Astrocyte of the spinal cord (primary cell): Measurements from ENCODE around the gene CETP.
"Not testable (repeated sequence)": the region's sequence is repeated elsewhere in the genome, so short reads cannot be mapped to it uniquely, and the experiment has no call there.

Experiments
- DNase-seq: peaks from one replicate; pipeline ENCODE4 v3.0.0; 2011; ENCODE audit warnings: low read depth, low spot score
- H3K4me3 ChIP-seq: 2 replicates; pipeline ENCODE4 v1.5.1; 2011; ENCODE audit warnings: low read depth, mild to moderate bottlenecking, low read length, moderate library complexity
- in situ Hi-C: cut with HindIII; loops from 2 replicates; pipeline ENCODE4 v1.10.0; 2017; ENCODE audit warnings: low sequenced_read_pairs
- TF ChIP-seq, protein P1 (sequence below): IDR thresholded peaks from 2 replicates; pipeline ENCODE4 v1.5.1; 2012; ENCODE audit warnings: low read depth, mild to moderate bottlenecking, low read length, inconsistent platforms

The CETP gene

DNA sequence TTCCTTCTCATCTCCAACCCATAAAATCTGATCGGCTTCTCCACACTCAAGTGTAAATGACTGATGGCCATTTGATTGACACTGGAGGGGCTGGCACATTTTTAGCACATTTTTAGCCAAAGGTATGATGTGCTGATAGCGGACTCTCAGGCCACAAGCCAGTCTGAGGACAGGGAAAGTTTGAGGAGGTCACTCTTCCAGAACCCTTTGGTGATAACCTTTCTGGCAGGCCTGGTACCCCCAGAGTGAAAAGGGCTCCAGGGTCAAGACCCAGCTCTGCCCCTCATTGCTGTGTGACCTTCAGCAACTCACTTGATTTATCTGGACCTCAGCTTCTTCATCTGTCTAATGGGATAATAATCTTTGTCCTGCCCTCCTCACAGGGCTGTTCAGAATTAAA is 25.9 kb downstream of the CETP start:
- no peak overlapping the region for H3K4me3 ChIP-seq
- in situ Hi-C loops: no loop called here
- TF ChIP-seq, protein P1, sequence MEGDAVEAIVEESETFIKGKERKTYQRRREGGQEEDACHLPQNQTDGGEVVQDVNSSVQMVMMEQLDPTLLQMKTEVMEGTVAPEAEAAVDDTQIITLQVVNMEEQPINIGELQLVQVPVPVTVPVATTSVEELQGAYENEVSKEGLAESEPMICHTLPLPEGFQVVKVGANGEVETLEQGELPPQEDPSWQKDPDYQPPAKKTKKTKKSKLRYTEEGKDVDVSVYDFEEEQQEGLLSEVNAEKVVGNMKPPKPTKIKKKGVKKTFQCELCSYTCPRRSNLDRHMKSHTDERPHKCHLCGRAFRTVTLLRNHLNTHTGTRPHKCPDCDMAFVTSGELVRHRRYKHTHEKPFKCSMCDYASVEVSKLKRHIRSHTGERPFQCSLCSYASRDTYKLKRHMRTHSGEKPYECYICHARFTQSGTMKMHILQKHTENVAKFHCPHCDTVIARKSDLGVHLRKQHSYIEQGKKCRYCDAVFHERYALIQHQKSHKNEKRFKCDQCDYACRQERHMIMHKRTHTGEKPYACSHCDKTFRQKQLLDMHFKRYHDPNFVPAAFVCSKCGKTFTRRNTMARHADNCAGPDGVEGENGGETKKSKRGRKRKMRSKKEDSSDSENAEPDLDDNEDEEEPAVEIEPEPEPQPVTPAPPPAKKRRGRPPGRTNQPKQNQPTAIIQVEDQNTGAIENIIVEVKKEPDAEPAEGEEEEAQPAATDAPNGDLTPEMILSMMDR: no peak
- DNase-seq: no peak

DNA sequence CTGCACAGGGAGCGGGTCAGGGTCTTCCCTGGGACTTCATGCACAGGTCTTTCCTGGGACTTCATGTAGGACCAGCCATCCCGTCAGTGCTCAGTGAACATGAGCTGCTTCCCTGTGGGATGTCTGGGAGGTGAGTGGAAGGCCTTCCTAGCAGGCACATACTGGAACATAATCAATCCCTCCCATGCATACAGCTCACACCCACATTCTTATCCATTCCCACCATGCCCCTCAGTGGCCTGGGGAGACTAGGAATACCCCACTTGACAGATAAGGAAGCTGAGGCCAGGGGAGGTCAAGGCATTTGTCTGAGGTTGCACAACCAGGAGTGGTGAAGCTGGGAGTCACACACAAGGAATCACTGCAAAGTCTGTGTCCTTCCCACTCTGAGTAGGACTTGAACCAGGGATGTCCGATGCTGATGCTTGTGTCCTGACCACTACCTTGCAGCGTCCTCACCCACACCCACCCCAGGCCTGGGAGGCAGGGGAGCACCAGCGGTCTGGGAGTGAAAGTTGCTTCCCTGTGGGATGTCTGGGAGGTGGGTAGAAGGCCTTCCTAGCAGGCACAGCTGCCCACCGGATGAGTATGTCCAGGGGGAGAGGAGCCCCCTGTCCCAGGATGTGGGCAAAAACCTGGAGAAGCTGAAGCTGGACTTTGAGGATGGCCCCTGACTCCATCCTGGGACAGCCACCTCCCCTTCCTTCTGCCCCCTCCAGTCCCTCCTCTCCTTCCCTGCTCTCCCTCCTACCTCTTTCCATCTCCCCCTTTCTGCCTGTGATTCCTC is 26.6 kb downstream of the CETP start:
- H3K4me3 ChIP-seq: peak overlapping the region; percentile 81
- in situ Hi-C loops: no loop called here
- TF ChIP-seq, protein P1: no peak
- no peak for DNase-seq

DNA sequence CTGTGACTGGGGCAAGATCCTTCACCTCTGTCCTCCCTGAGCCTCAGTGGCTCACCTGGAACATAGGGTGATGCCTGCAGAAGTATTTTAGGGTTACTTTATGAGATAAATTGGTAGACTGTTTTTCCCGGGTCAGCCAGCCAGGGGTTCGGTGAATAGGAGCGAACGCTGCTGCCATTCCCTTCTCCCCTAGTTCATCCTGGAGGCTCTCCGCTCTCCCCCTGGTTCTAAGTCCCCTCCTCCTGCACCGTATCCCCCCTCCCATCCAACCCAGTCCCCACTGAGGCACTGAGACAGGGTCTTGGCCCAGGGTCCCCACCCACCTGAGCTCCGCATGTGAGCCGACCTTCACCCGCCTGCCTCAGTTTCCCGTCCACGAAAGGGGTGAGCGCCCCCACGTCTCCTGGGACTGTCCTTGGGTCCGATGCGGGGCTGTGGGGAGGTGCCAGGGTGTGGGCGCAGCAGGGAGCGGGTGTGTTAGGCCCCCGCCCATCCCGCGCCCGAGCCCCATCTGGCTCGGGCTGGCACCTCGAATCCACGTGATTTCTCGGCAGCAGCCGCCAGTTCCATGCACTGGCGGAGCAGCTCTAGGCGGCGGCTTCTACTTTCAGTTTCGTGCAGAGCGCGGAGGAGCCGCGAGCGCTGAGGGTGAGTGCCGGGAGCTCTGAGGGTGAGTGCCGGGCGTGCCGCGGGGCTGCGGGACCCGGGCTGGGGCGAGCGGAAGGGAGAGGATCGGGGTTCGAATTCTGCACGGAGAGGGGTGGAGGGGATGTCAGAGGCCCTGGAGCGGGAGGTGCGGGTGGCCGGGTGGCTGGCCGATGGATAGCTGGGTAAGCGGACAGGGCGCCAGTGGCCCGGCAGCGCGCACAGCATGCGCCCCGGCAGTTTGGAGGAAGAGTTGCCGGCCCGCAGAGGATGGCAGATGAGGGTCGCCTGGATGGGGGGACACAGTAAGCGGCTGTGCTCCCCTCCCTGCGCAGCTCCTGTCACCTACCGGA is 27.5 kb downstream of the CETP start, which contains the start of gene NLRC5:
Gene NLRC5 (plus strand): TSS at position 610 of the 998 bp plus-strand sequence. CDS start 31,156 bp downstream, outside the sequence.
- in situ Hi-C loops: no loop called here

DNA sequence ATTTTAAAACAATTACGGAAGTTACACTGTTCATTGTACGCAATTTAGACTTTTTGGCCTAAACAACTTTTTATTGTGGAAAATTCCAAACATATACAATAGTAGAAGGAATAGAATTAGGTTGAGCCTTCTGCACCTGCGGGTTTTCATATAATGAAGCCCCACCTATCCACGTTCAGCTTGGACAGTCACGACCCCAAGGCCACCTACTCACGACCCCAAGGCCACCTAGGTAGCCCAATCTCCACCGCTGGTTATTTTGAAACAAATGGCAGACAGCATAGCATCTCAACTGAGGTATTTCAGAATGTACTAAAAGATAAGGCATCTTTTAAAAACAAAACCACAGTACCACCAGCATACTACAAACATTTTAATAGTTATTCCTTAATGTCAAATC is 28.2 kb downstream of the CETP start:
- peak overlapping the region; percentile 81 for H3K4me3 ChIP-seq
- no peak for DNase-seq
- in situ Hi-C loops: no loop called here
- TF ChIP-seq, protein P1: no peak

More for the DNA sequence above, 27.5 kb downstream of the CETP start, which contains the start of gene NLRC5:
- peak within 1 kb of the TSS; percentile 81 for H3K4me3 ChIP-seq
- TF ChIP-seq, protein P1: no peak
- peak; percentile 84 for DNase-seq

DNA sequence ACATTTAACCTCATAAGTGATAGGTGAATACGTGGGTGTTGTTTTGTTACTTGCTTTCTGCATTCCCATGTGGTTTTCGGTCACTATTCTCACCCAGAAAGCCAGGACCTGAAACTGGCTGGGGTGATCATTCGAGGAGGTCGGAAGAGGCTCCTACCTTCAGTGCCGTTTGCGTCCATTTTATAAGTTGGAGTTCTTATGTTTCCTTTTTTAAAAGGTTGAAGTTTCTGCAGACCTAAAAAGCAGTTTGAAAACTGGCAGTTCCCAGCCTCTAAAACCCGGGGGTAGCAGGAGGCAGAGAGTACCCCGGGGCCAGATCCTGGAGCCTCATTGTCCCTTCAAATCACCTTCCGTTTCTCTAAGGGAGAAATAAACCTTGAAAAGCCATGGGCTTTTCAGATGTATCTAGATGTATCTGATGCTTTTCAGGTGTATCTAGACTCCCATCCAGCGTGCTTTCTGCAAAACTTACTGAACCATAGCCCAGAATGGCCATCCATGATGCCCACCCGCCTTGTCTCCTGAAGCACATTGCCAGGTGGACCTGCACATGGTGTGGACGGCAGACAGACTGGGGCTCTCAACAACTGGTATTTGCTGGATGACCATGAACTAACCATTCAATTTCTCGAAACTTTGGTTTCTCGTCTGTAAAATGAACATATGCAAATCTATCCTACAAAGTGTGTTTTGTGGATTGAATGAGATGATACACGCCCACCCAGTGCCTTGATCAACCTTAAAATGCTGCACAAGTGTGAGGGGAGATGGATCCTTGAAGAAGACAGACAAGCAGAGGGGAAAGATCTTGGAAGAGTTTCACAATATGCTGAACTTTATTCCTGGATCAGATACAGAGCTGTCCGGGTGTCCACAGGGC is 28.9 kb downstream of the CETP start:
- DNase-seq: no peak
- peak overlapping the region; percentile 81 for H3K4me3 ChIP-seq
- in situ Hi-C loops: no loop called here

DNA sequence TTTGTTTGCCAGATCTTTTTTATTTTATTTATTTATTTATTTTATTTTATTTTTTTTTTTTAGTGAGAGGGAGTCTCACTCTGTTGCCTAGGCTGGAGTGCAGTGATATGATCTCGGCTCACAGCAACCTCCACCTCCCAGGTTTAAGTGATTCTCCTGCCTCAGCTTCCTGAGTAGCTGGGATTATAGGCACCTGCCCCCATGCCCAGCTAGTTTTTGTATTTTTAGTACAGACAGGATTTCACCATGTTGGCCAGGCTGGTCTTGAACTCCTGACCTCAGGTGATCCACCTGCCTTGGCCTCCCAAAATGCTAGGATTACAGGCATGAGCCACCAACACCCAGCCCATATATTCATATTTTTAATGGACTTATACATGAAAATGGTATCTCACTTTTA is 30.7 kb downstream of the CETP start:
- in situ Hi-C loops, H3K4me3 ChIP-seq, DNase-seq: not testable (repeated sequence)

More for the DNA sequence above, 28.9 kb downstream of the CETP start:
- TF ChIP-seq, protein P1: no peak
